NT2/D1 (cell line): Measurements from ENCODE around the gene ACTN4.

ENCODE experiments used
- DNase-seq: peaks from one replicate; pipeline ENCODE4 v3.0.0-alpha.2; 2011; ENCODE audit warnings: low read depth, low spot score
- H3K27me3 ChIP-seq: 2 replicates; pipeline ENCODE4 v1.6.0; 2011; ENCODE audit warnings: mild to moderate bottlenecking; ENCODE audit not compliant: insufficient read length, insufficient read depth
- H3K36me3 ChIP-seq: 2 replicates; pipeline ENCODE4 v1.6.1; 2011; ENCODE audit warnings: mild to moderate bottlenecking, low read length, mixed read lengths; ENCODE audit not compliant: insufficient read depth, insufficient read length
- H3K4me1 ChIP-seq: 2 replicates; pipeline ENCODE4 v1.5.1; 2011; ENCODE audit not compliant: insufficient read depth, insufficient read length
- H3K4me3 ChIP-seq: 2 replicates; pipeline ENCODE4 v1.5.1; 2011; ENCODE audit warnings: low read depth; ENCODE audit not compliant: insufficient read length
- H3K9ac ChIP-seq: 2 replicates; pipeline ENCODE4 v1.6.0; 2011; ENCODE audit warnings: low read depth; ENCODE audit not compliant: insufficient read length
- H3K9me3 ChIP-seq: 2 replicates; pipeline ENCODE4 v1.5.1; 2011; ENCODE audit warnings: mild to moderate bottlenecking, low read length; ENCODE audit not compliant: insufficient read depth
- SUZ12 ChIP-seq: IDR thresholded peaks from 2 replicates; pipeline ENCODE4 v1.6.1; 2011; ENCODE audit not compliant: insufficient read length, insufficient read depth; ENCODE audit errors: extremely low read depth
- YY1 ChIP-seq: IDR thresholded peaks from 2 replicates; pipeline ENCODE4 v1.6.1; 2011; ENCODE audit not compliant: insufficient read length, insufficient read depth
- ZNF274 ChIP-seq: IDR thresholded peaks from 2 replicates; pipeline ENCODE4 v1.6.1; 2011; ENCODE audit warnings: mild to moderate bottlenecking, low read depth, low read length

The ACTN4 gene

DNA sequence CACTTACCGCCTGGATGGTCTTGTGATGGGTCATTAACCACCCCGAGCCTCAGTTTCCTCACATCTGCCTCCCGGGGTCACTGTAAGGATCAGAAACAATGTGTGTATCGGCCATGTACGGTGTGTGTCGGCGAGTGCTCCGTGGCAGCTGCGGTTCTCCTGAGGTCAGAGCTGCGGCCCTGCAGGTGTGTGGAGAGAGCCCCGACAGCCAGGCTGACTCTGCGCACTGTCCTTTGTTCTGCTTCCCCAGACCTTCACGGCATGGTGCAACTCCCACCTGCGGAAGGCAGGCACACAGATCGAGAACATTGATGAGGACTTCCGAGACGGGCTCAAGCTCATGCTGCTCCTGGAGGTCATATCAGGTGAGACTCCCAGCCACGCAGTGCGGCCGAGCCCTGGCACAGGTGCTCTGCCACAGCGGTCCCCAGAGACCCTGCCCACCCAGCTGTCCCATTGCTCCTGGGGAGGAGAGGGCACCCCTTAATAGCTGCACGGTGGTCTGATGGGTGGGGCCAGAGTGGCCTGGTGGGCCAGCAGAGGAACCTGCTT lies 53.0 kb downstream of the ACTN4 start:
- no peak for TF ChIP-seq SUZ12
- no peak for TF ChIP-seq ZNF274
- no peak for TF ChIP-seq YY1
- Histone ChIP-seq H3K36me3 (peaks cover 85% of the 10 kb centered on the region), H3K27me3 (no peaks in the 10 kb centered on the region), H3K4me3 (no peak overlapping the region), H3K9ac (no peak overlapping the region), H3K9me3 (no peaks in the 10 kb centered on the region), H3K4me1 (peaks cover 14% of the 10 kb centered on the region)
- DNase-seq = no peak

- no peak for TF ChIP-seq SUZ12
- TF ChIP-seq ZNF274 = no peak
- no peak for TF ChIP-seq YY1
- H3K9me3 ChIP-seq = no peaks in the 10 kb centered on the region
- H3K36me3 ChIP-seq = peaks cover 85% of the 10 kb centered on the region
- H3K27me3 ChIP-seq = no peaks in the 10 kb centered on the region
- H3K4me3 ChIP-seq = no peak overlapping the region
- H3K9ac ChIP-seq = no peak overlapping the region
- peaks cover 15% of the 10 kb centered on the region for H3K4me1 ChIP-seq
- DNase-seq = no peak
Observed at GRCh38 chr19:38700902-38701454, 53.5 kb downstream of the ACTN4 start.

DNA sequence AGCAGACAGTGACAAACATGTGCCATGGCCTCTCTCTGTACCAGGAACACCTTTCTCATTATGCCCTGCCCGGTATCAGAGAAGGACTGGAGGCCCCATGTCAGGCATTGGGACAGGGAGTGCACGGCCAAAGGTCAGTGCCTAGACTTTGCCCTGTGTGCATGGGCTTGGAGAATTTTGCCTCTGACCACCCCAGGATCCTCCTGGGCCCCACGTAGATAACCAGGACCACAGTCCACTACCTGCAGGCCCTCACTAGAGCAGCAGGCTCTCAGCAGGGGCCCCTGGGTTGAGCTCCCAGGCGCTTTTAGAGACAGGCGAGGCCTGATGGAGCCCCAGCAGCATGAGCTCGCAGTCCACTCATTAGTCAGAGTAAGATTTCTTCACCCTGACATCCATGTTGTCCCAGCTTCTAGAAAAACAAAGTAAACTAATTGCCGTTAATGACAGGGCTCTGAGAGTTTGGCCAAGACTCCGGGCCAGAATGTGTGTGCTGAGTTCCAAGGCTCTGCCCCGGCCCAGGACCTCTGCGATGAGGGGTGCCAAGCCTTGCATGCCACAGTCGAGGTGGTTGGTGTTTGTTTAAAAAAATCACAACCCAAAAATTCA lies 54.1 kb downstream of the ACTN4 start:
- no peak for DNase-seq
- H3K9ac ChIP-seq = no peak overlapping the region
- no peak overlapping the region for H3K4me3 ChIP-seq
- no peaks in the 10 kb centered on the region for H3K27me3 ChIP-seq
- TF ChIP-seq YY1 (no peak), SUZ12 (no peak), ZNF274 (no peak)
- H3K4me1 ChIP-seq = peaks cover 18% of the 10 kb centered on the region
- H3K9me3 ChIP-seq = no peaks in the 10 kb centered on the region
- H3K36me3 ChIP-seq = peaks cover 90% of the 10 kb centered on the region

DNA sequence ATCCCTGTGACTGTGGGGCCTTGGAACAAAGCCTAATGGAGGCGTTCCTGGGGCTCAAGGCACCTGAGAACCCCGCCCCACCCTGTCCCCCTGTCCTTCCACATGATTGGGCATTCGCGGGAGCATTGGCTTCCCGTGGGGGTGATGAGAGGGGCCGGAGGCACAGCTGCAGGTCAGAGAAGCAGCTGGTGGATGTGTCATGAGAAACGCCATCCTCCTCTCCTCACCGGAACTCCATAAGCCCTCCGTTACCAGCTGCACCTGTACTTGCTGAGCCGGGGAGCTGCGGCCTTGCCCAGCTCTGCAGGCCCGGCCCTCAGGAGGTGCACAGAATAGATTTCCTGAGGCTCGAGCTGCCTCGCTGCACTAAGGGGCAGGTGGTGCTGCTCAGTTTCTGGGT lies 54.8 kb downstream of the ACTN4 start:
- Histone ChIP-seq H3K9ac (no peak overlapping the region), H3K27me3 (no peaks in the 10 kb centered on the region), H3K36me3 (peaks cover 91% of the 10 kb centered on the region), H3K9me3 (no peaks in the 10 kb centered on the region), H3K4me1 (peaks cover 18% of the 10 kb centered on the region), H3K4me3 (no peak overlapping the region)
- TF ChIP-seq YY1 (no peak), ZNF274 (no peak)
- no peak for DNase-seq

- Histone ChIP-seq H3K9ac (no peak overlapping the region), H3K27me3 (no peaks in the 10 kb centered on the region)
Observed at GRCh38 chr19:38703509-38703908, 56.1 kb downstream of the ACTN4 start.

GRCh38 chr19:38704488-38705026 lies 57.1 kb downstream of the ACTN4 start:
- DNase-seq = no peak
- TF ChIP-seq SUZ12 (no peak), YY1 (no peak), ZNF274 (no peak)
- no peak overlapping the region for H3K4me3 ChIP-seq
- H3K9me3 ChIP-seq = no peaks in the 10 kb centered on the region
- no peak overlapping the region for H3K9ac ChIP-seq
- peaks cover 98% of the 10 kb centered on the region for H3K36me3 ChIP-seq
- no peaks in the 10 kb centered on the region for H3K27me3 ChIP-seq
- peaks cover 8% of the 10 kb centered on the region for H3K4me1 ChIP-seq

More at GRCh38 chr19:38703509-38703908, 56.1 kb downstream of the ACTN4 start:
- H3K36me3 ChIP-seq = peaks cover 91% of the 10 kb centered on the region
- TF ChIP-seq SUZ12 = no peak
- H3K4me3 ChIP-seq = no peak overlapping the region
- no peaks in the 10 kb centered on the region for H3K9me3 ChIP-seq
- H3K4me1 ChIP-seq = peaks cover 10% of the 10 kb centered on the region
- no peak for DNase-seq

GRCh38 chr19:38705197-38706019 lies 58.0 kb downstream of the ACTN4 start:
- Histone ChIP-seq H3K4me3 (no peak overlapping the region), H3K9me3 (no peaks in the 10 kb centered on the region), H3K4me1 (peaks cover 8% of the 10 kb centered on the region), H3K9ac (no peak overlapping the region), H3K36me3 (peaks cover 99% of the 10 kb centered on the region), H3K27me3 (no peaks in the 10 kb centered on the region)
- DNase-seq = no peak
- TF ChIP-seq YY1 (no peak), SUZ12 (no peak), ZNF274 (no peak)
